Measurements from ENCODE around the gene BCHE.
A peak's percentile ranks its signal among the peaks of the same experiment; 100 is the strongest.

BCHE gene

GRCh38 chr3:165837058-165837525, at the start of gene BCHE:
Gene BCHE (minus strand): TSS chr3:165837423. CDS start chr3:165831033, 6,390 bp downstream.
- DNase-seq, result no peak

- DNase-seq, result no peak
These were observed 48.5 kb upstream of the BCHE start for GRCh38 chr3:165885558-165886270.

GRCh38 chr3:165884518-165884917, 47.3 kb upstream of the BCHE start:
- no peak for DNase-seq

GRCh38 chr3:165883863-165884478, 46.7 kb upstream of the BCHE start:
- DNase-seq, result no peak

- no peak for DNase-seq
These were observed 45.9 kb upstream of the BCHE start for GRCh38 chr3:165883117-165883516.

- DNase-seq, result no peak
These were observed 38.4 kb upstream of the BCHE start for GRCh38 chr3:165875644-165876043.

GRCh38 chr3:165874663-165875489, 37.7 kb upstream of the BCHE start:
- no peak for DNase-seq

GRCh38 chr3:165868088-165868487, 30.9 kb upstream of the BCHE start:
- DNase-seq, result no peak

- DNase-seq, result no peak
These were observed 21.8 kb upstream of the BCHE start for GRCh38 chr3:165859061-165859460.

GRCh38 chr3:165855581-165855980, 18.4 kb upstream of the BCHE start:
- DNase-seq, result no peak

GRCh38 chr3:165854696-165855095, 17.5 kb upstream of the BCHE start:
- peak; percentile 9 to 52 (median 34) for DNase-seq

- DNase-seq, result no peak
These were observed 15.5 kb upstream of the BCHE start for GRCh38 chr3:165852711-165853110.

GRCh38 chr3:165852191-165852590, 15.0 kb upstream of the BCHE start:
- DNase-seq, result no peak

- no peak for DNase-seq
These were observed 8.8 kb upstream of the BCHE start for GRCh38 chr3:165846056-165846455.

GRCh38 chr3:165839296-165840076, 2.3 kb upstream of the BCHE start:
- no peak for DNase-seq

GRCh38 chr3:165837801-165838200, 578 bp upstream of the BCHE start:
- no peak for DNase-seq

GRCh38 chr3:165835431-165835830, 1.8 kb downstream of the BCHE start:
- no peak for DNase-seq

- no peak for DNase-seq
These were observed 6.5 kb downstream of the BCHE start for GRCh38 chr3:165830746-165831145.

- no peak for DNase-seq
These were observed 9.3 kb downstream of the BCHE start for GRCh38 chr3:165827883-165828282.

GRCh38 chr3:165827233-165827632, 10.0 kb downstream of the BCHE start:
- DNase-seq, result no peak

GRCh38 chr3:165820671-165821123, 16.5 kb downstream of the BCHE start:
- no peak for DNase-seq

- no peak for DNase-seq
These were observed 20.0 kb downstream of the BCHE start for GRCh38 chr3:165817160-165817709.
